ENCODE data around the gene GLRB.

GRCh38 chr4:157048248-157048647, 27.7 kb upstream of the GLRB start:
- TF ChIP-seq CTCF (IDR thresholded peaks at IDR 0.05; ENCODE audit: low read depth, low read length, poor library complexity, severe bottlenecking) (no peak), EZH2phosphoT487 (IDR thresholded peaks at IDR 0.05; ENCODE audit: borderline replicate concordance, low read length) (no peak)

Data from DOHH2 (cell line).